Endometrial microvascular endothelial cells (primary cell): ENCODE results near the gene BEX3. TPM values are rescaled to one million over a fixed set of nuclear protein-coding genes. Genes with fewer than 3 reads are reported as not detected.

Experiments used
- in situ Hi-C: cut with HindIII; loops from 2 replicates; pipeline ENCODE4 v1.10.0; 2017; ENCODE audit warnings: low sequenced_read_pairs, low pct_unique_long_range_greater_than_20kb; ENCODE audit errors: inconsistent ontology term
- total RNA-seq: library from RNA; depleted of rRNA; stranded (reverse); fragments of >200 nt; gene quantifications from one replicate; pipeline ENCODE4 v1.2.3, GENCODE V29; 2015; ENCODE audit errors: inconsistent ontology term

Gene BEX3
- total RNA-seq, 1 donor from 2014 or later: 219 TPM

DNA sequence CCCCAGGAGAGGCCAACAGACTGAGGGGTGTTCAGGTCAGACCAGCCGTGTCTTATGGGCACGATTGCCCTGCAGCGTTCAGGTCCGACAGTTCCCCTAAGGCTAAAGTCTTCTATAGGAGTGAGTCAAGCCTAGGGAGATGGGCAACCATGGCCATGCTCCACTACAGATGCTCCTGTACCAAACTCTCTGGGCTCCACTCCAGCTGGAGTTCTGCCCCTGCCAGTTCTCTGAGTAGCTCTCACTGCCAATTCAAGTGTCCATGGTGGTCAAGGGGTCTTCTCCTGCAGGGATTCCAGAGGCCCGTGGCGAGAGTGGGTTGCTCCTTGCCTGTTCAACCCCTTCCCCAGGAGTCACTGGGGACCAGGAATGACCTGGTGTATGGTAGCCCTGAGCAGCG lies 38.2 kb downstream of the BEX3 start:
- in situ Hi-C loops: no loop called here

DNA sequence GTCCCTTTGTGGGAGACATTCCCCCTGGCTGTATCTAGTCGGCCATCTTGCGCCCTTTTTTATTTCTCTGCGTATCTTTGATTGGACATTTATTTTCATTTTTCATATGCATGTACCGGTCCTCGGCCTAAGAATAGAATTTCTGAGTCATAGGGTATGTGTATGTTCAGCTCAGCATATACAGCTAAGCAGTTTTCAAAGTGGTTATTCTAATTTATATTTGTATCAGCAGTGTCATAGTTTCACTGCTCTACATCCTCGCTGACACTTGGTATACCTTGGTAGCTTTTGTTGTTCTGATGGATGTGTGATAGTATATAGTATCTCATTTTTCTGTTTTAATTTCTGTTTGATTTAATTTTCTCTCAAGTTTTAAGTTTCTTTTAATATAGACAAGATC lies 38.7 kb downstream of the BEX3 start:
- in situ Hi-C loops: no loop called here

DNA sequence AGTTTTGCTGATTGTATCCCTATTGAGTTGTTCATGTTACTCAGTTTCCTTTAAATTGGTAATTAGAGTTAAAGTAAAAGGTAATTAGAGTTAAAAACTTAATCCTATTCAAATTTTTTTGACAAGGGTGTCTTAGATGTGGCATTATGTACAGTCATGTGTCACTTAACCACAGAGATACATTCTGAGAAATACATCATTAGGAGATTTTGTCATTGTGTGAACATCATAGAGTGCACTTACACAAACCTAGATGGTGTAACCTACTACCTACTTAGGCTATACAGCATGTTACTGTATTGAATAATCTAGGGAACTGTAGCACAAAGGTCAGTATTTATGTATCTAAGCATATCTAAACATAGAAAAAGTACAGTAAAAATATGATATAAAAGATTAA lies 39.2 kb downstream of the BEX3 start:
- in situ Hi-C loops: no loop called here

DNA sequence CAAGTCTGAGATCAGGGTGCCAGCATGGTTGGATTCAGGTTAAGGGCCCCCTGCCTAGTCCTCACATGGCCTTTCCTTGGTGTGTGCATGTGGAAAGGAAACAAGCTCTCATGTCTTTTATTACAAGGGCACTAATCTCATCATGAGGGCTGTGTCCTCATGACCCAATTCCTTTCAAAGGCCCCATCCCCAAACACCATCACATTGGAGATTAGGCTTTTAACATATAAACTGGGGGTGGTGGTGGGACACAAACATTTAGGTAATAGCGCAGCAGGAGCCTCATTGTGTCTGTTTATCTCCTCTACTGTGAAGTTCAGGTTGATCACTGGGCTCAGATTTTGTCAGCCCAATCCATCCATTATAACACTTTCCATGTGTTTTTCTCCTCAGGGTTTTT lies 41.0 kb downstream of the BEX3 start:
- in situ Hi-C loops: no loop called here

DNA sequence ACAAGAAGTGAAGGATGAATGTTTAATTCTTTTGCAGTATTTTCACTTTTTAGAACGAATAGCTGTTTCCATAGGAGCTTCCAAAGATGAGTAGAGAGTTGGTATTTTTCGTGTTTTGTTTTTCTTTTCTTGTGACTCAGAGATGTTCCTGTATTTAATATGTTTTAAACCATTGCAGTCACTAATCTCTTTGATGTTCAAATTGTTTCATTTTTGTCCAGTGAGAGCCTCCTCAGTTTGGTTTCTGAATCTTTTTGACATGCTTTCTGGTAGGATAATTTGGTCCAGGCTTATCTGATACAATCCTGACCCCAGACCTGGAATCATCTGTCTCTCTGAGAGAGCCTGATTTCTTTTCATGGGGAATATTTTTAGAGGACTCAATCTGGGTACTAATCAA lies 41.6 kb downstream of the BEX3 start:
- in situ Hi-C loops: no loop called here

DNA sequence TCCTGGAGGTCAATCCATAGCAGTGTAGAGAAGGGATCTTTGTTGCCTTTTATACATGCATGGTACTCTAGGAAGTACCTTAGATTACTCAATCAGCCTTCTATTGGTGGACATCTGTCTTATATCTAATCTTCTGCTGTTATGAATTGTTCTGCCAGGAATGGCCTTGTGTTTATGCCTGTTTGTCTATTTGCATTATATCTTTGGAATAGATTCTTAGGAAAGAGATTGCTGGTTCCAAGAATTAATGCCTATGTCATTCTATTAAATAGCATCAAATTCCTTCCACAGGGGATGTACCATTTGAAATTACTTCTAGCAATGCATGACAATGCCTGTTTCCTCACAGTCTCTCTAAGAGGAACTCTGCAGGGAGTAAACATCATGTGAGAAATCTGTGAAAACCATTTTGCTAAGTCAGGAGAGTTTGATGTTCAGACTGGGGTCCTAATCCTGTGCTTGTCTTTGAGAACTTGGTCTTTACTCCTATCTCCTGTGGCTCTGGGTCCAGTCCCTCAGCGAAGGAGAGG lies 42.5 kb downstream of the BEX3 start:
- in situ Hi-C loops: no loop called here

DNA sequence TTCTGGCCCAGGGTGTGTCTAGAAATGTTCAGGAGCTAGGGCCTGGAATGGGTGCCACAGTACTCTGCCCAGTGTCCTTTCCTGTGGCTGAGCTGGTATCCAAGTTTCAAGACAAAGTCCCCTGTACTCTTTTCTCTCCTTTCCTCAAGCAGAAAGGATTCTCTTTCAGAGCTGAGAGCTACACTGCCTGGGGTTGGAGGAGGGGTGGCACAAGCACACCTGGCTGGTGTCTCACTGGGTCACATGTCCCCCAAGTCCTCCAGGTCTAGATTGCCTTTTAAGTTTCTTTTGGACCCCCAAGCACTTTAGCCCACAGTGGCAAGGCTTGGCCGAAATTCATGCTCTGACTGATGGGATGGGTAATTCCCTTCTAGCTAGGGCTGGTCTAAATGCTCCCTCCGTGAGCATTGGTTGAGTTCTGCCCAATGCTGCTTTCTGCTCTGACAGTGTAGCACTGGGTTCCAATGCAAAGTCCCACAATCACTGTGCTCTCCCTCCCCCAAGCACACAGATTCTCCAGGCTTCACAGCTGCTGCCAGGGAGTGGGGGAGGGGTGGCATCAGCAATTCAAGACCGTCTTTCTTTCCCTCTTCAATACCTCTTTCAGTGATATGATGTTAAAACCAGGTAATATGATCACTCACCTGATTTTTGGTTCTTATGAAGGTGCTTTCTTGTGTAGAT lies 47.8 kb downstream of the BEX3 start:
- in situ Hi-C loops: no loop called here

Other genes with a start within 250 kb of the BEX3 start
- gene BEX4, start 161.4 kb upstream of the BEX3 start, total RNA-seq: 18.8 TPM
- gene TCEAL8, start 121.4 kb upstream of the BEX3 start, total RNA-seq: 59.9 TPM
- not detected for gene TCEAL5, start 99.8 kb upstream of the BEX3 start, total RNA-seq
- 0.37 TPM for gene BEX2, start 65.5 kb upstream of the BEX3 start, total RNA-seq
- 2.3 TPM for gene TCEAL7, start 46.3 kb upstream of the BEX3 start, total RNA-seq
- gene TCEAL9, start 20.0 kb upstream of the BEX3 start, total RNA-seq: 48.4 TPM
- not detected for gene RAB40A, start 143.0 kb downstream of the BEX3 start, total RNA-seq
- gene TCEAL4, start 209.0 kb downstream of the BEX3 start, total RNA-seq: 25.8 TPM
- 13.9 TPM for gene TCEAL3, start 231.4 kb downstream of the BEX3 start, total RNA-seq